NT2/D1 (cell line): Measurements from ENCODE around the gene LRRC4C.

Source experiments
- DNase-seq: peaks from one replicate; pipeline ENCODE4 v3.0.0-alpha.2; 2011; ENCODE audit warnings: low read depth, low spot score
- H3K27me3 ChIP-seq: 2 replicates; pipeline ENCODE4 v1.6.0; 2011; ENCODE audit warnings: mild to moderate bottlenecking; ENCODE audit not compliant: insufficient read length, insufficient read depth
- H3K36me3 ChIP-seq: 2 replicates; pipeline ENCODE4 v1.6.1; 2011; ENCODE audit warnings: mild to moderate bottlenecking, low read length, mixed read lengths; ENCODE audit not compliant: insufficient read depth, insufficient read length
- H3K4me1 ChIP-seq: 2 replicates; pipeline ENCODE4 v1.5.1; 2011; ENCODE audit not compliant: insufficient read depth, insufficient read length
- H3K4me3 ChIP-seq: 2 replicates; pipeline ENCODE4 v1.5.1; 2011; ENCODE audit warnings: low read depth; ENCODE audit not compliant: insufficient read length
- H3K9ac ChIP-seq: 2 replicates; pipeline ENCODE4 v1.6.0; 2011; ENCODE audit warnings: low read depth; ENCODE audit not compliant: insufficient read length
- H3K9me3 ChIP-seq: 2 replicates; pipeline ENCODE4 v1.5.1; 2011; ENCODE audit warnings: mild to moderate bottlenecking, low read length; ENCODE audit not compliant: insufficient read depth
- SUZ12 ChIP-seq: IDR thresholded peaks from 2 replicates; pipeline ENCODE4 v1.6.1; 2011; ENCODE audit not compliant: insufficient read length, insufficient read depth; ENCODE audit errors: extremely low read depth
- YY1 ChIP-seq: IDR thresholded peaks from 2 replicates; pipeline ENCODE4 v1.6.1; 2011; ENCODE audit not compliant: insufficient read length, insufficient read depth
- ZNF274 ChIP-seq: IDR thresholded peaks from 2 replicates; pipeline ENCODE4 v1.6.1; 2011; ENCODE audit warnings: mild to moderate bottlenecking, low read depth, low read length

The LRRC4C gene

DNA sequence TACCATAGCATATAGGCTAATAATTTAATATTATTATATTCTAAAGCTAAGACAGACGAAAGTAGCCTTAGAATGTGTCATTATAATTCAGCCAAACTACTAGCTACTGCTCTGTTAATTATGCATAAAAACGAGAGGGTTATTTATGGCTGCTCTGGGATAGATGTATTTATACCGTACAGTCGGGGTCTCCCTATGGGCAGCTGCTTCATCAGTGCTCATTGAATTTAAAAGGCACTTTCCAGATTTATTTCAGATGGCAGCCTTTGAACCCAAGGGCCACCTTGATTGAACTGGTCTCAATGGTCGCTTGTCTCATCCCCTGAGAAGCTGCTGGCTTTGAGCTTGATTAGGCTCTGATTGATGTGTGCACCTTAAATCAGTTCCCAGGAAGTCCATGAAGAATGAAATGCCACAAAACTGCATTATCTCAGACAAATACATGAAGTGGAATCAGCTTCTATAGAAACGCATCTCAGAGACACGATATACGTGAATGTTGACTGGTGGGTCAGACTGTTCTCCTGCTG lies 377.6 kb downstream of the LRRC4C start:
- no peaks in the 10 kb centered on the region for H3K36me3 ChIP-seq
- H3K27me3 ChIP-seq: no peaks in the 10 kb centered on the region
- H3K4me3 ChIP-seq: no peak overlapping the region
- DNase-seq: no peak
- H3K4me1 ChIP-seq: no peaks in the 10 kb centered on the region
- no peak overlapping the region for H3K9ac ChIP-seq
- TF ChIP-seq ZNF274 (no peak), SUZ12 (no peak), YY1 (no peak)
- peaks cover 9% of the 10 kb centered on the region; the same call in 1 of the 2 replicates for H3K9me3 ChIP-seq

DNA sequence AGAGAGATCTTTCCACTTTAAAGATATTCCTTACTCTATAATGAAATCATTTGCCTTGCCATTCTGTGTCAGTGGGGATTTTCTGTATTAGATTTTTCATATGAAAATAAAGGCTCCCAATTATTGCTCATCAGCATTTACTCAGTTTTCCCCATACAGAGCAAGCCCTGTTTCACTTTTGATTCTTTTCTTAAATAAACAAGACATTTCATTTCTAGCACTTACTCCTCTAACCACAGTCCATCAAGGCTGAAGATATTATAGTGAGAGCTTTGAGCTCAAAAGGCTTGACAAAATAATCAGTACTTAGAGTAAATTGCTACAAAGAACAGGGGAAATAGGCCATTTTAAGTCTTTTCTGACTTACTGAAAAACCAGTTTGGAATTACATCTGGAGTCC lies 385.1 kb downstream of the LRRC4C start:
- no peak for DNase-seq
- H3K9me3 ChIP-seq: peaks cover 13% of the 10 kb centered on the region; the same call in 1 of the 2 replicates
- no peaks in the 10 kb centered on the region for H3K4me1 ChIP-seq
- no peak overlapping the region for H3K4me3 ChIP-seq
- H3K36me3 ChIP-seq: no peaks in the 10 kb centered on the region
- H3K9ac ChIP-seq: no peak overlapping the region
- no peak for TF ChIP-seq ZNF274
- no peak for TF ChIP-seq SUZ12
- no peak for TF ChIP-seq YY1
- no peaks in the 10 kb centered on the region for H3K27me3 ChIP-seq

DNA sequence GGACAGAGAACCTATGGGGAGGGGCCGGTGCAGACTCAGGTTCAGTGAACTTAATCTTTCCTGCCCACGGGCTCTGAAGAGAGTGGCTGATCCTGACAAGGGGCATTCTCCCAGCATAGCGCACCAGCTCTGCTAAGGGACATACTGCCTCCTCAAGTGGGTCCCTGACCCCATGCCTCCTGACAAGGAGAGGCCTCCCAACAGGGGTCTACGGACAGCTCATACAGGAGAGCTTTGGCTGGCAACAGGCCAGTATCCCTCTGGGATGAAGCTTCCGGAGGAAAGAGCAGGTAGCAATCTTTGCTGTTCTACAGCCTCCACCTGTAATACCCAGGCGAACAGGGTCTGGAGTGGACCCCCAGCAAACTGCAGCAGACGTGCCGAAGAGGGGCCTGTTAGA lies 394.0 kb downstream of the LRRC4C start:
- H3K4me1 ChIP-seq: no peaks in the 10 kb centered on the region

DNA sequence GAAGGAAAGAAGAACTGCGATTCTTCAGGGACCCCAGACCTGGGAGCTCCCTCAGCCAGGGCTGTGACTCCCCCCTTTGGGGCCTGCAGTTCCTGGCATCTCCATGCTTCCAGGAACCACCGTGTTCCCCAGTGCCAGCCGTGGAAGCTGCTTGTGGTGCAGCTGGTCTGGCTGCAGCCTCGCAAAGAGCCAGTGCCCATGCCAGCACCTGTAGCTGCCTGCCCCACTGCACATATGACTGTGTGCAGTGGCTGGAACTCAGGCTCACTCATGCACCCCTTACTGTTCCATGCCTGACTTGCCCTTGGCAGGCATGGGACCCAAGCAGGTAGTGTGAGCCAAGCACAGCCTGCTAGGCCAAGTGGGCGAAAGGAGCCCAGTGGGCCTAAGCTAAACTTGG lies 401.3 kb downstream of the LRRC4C start:
- TF ChIP-seq YY1 (no peak), SUZ12 (no peak), ZNF274 (no peak)
- Histone ChIP-seq H3K27me3 (no peaks in the 10 kb centered on the region), H3K9me3 (no peaks in the 10 kb centered on the region), H3K9ac (no peak overlapping the region), H3K4me1 (no peaks in the 10 kb centered on the region), H3K36me3 (no peaks in the 10 kb centered on the region), H3K4me3 (no peak overlapping the region)
- DNase-seq: no peak

More for the DNA sequence above, 394.0 kb downstream of the LRRC4C start:
- Histone ChIP-seq H3K27me3 (no peaks in the 10 kb centered on the region), H3K36me3 (no peaks in the 10 kb centered on the region), H3K4me3 (no peak overlapping the region), H3K9ac (no peak overlapping the region), H3K9me3 (no peaks in the 10 kb centered on the region)
- DNase-seq: no peak
- TF ChIP-seq ZNF274: no peak
- TF ChIP-seq SUZ12: no peak
- no peak for TF ChIP-seq YY1

DNA sequence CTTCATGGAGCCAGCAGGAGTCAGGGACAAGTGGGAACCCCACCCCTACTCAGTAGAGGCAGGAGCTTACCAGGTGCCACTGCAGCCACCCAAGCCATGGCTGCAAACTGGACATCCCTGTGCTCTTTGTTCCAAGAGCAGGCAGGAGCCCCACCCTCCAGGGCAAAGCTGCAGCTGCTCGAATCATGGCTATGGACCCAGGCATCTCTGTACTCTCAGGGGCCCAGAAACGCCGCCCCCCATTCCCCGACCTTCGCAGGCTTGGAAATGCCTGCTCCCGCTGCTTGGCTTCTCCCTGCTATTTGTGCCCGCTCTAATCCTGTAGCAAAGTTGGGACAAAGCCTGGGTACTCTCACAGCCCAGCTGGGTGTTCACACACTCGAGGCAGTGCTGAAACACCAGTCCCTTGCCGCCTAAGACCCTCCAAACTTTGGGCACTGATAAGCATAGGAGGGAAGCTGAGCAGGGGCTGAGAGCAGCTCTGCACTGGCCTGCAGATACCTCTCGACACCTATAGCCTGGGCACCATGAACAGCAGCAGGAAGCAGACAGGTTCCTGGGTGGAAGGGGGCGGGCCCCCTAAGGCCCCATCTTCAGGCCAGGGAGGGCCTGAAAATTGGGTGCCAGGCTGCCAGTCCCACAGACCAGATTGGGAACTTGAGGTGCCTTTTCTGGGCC lies 402.4 kb downstream of the LRRC4C start:
- H3K27me3 ChIP-seq: no peaks in the 10 kb centered on the region
- no peak for TF ChIP-seq YY1
- no peak for TF ChIP-seq ZNF274
- no peak for TF ChIP-seq SUZ12
- DNase-seq: no peak
- H3K9ac ChIP-seq: no peak overlapping the region
- H3K9me3 ChIP-seq: no peaks in the 10 kb centered on the region
- no peak overlapping the region for H3K4me3 ChIP-seq
- no peaks in the 10 kb centered on the region for H3K36me3 ChIP-seq
- no peaks in the 10 kb centered on the region for H3K4me1 ChIP-seq

DNA sequence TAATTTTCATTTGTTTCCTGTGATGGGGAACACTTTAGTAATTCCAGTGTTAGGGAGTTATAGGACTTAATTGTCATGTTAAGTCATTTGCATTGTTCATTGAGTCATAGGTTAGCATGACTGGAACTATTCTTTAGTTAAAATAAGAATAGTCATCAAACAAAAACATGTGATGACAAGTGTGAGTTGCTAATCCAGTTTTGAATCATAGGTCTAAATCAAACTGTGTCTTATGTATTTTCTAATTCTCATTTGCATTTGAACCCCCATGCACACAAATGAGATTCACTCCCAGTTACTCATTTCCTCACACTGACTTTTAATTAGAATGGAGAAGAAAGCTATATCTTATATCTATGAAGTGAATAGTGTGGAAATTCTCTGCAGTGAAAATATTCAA lies 405.6 kb downstream of the LRRC4C start:
- Histone ChIP-seq H3K9me3 (no peaks in the 10 kb centered on the region), H3K4me1 (no peaks in the 10 kb centered on the region), H3K36me3 (no peaks in the 10 kb centered on the region), H3K9ac (no peak overlapping the region), H3K27me3 (no peaks in the 10 kb centered on the region), H3K4me3 (no peak overlapping the region)
- no peak for DNase-seq
- TF ChIP-seq YY1 (no peak), ZNF274 (no peak), SUZ12 (no peak)

DNA sequence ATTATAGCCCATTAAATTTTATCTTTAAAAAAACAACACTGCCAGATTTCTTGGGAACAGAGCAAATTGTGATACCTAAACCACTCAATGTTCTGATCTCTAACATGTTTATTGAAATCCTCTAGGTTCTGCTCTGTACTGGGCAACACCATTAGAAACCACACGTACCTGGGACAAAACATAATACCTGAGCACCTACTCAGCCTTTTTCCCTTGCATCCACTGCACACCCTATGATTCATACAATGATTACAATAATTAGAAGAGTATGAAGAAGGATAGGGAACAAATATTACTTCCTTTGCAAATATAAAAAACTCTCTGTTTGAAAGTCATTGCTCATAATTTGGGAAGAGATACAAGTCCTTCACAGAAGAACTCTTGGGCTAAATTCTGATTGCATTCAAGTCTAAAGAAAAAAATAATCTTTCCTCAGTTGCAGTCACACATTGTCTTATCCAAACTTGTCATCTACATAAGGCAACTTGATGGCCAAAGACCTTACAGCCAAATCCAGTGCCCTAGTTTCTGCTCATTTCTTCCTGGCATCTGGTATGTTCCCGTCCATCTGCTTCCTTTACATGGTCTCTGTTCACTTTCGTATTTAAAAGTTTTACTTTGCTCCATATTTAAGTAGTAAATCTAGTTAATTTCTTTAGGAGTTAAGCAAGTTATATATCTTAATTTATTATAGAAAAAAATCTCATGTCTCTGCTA lies 407.4 kb downstream of the LRRC4C start:
- no peak for TF ChIP-seq ZNF274
- no peak for TF ChIP-seq YY1
- TF ChIP-seq SUZ12: no peak
- Histone ChIP-seq H3K4me3 (no peak overlapping the region), H3K36me3 (no peaks in the 10 kb centered on the region), H3K4me1 (no peaks in the 10 kb centered on the region), H3K27me3 (no peaks in the 10 kb centered on the region), H3K9ac (no peak overlapping the region), H3K9me3 (no peaks in the 10 kb centered on the region)
- DNase-seq: no peak
